Lung (tissue), 12 donors: ENCODE measurements around the gene ASTN2. TPM values are rescaled to one million over a fixed set of nuclear protein-coding genes. Genes with fewer than 3 reads are reported as not detected.

ENCODE experiments used
- ATAC-seq: fragments of 200-7000 bp; cut with Tn5 transposase; one replicate; pipeline ENCODE4 v1.9.1; 2020; ENCODE audit warnings: moderate number of reproducible peaks; ENCODE audit not compliant: insufficient read depth, low FRiP score
- DNase-seq, 3 donors: peaks; one replicate each; pipeline ENCODE4 v3.0.0-alpha.2; 2013 to 2017
- H3K27ac ChIP-seq, 2 donors: one replicate each; pipeline ENCODE4 v1.5.1; 2013; ENCODE audit warnings: mild to moderate bottlenecking in 2 of 2, moderate library complexity in 2 of 2, control low read depth in 1 of 2, inconsistent platforms in 1 of 2, low read depth in 1 of 2, low read length in 1 of 2
- H3K27me3 ChIP-seq, 3 donors: one replicate each; pipeline ENCODE4 v1.5.1; 2013; ENCODE audit warnings: low read length in 2 of 3; ENCODE audit not compliant: control insufficient read depth in 3 of 3, insufficient read depth in 3 of 3
- H3K36me3 ChIP-seq, 4 donors: one replicate each; pipeline ENCODE4 v1.5.1; 2013; ENCODE audit warnings: low read length in 4 of 4, mild to moderate bottlenecking in 1 of 4, moderate library complexity in 1 of 4; ENCODE audit not compliant: control insufficient read depth in 4 of 4, insufficient read depth in 4 of 4
- H3K4me1 ChIP-seq, 5 donors: one replicate each; pipeline ENCODE4 v1.5.1; 2013; ENCODE audit warnings: low read length in 5 of 5, mild to moderate bottlenecking in 2 of 5, moderate library complexity in 1 of 5; ENCODE audit not compliant: control insufficient read depth in 5 of 5, insufficient read depth in 5 of 5
- H3K4me3 ChIP-seq: one replicate; pipeline ENCODE4 v1.5.1; 2013; ENCODE audit warnings: mild to moderate bottlenecking, control low read depth, moderate library complexity
- H3K9ac ChIP-seq, 2 donors: one replicate each; pipeline ENCODE4 v1.5.1; 2013; ENCODE audit warnings: low read length in 2 of 2, control low read depth in 1 of 2; ENCODE audit not compliant: insufficient read depth in 1 of 2
- H3K9me3 ChIP-seq, 4 donors: one replicate each; pipeline ENCODE4 v1.5.1; 2013; ENCODE audit warnings: low read length in 3 of 4, mild to moderate bottlenecking in 1 of 4, moderate library complexity in 1 of 4; ENCODE audit not compliant: control insufficient read depth in 4 of 4, insufficient read depth in 3 of 4
- CTCF ChIP-seq: IDR thresholded peaks from 2 replicates; pipeline ENCODE4 v1.5.1; 2012; ENCODE audit warnings: mild to moderate bottlenecking; ENCODE audit errors: control extremely low read depth, extremely low read depth
- WGBS, 2 donors: extraction: QIAGEN DNeasy Blood & Tissue Kit; methylation state at CpG; one replicate each; pipeline ENCODE4 v1.1.7; 2013; 5-methylcytosine and 5-hydroxymethylcytosine counted together
- polyA plus RNA-seq, 2 donors: library from polyadenylated mRNA; stranded (reverse); fragments of 200-250 nt; gene quantifications; one replicate each; pipeline ENCODE4 v1.2.1, GENCODE V29; 2013
- total RNA-seq, 2 donors: library from RNA; depleted of rRNA in 1 of 2; stranded (reverse); fragments of >200 nt in 1 of 2; gene quantifications; one replicate each; pipeline ENCODE4 v1.2.1, GENCODE V29; 2014 to 2021
- donor health status: control.
- donor health status: control.
- donor health status: Bipolar disorder and iron deficiency.
- donor health status: healthy.
- donor health status: DM: yes; HTN: yes; CAD: no.

ASTN2 gene
- total and polyA plus RNA-seq, 4 donors = 1.4 to 7.0 (median 3.3) TPM

DNA sequence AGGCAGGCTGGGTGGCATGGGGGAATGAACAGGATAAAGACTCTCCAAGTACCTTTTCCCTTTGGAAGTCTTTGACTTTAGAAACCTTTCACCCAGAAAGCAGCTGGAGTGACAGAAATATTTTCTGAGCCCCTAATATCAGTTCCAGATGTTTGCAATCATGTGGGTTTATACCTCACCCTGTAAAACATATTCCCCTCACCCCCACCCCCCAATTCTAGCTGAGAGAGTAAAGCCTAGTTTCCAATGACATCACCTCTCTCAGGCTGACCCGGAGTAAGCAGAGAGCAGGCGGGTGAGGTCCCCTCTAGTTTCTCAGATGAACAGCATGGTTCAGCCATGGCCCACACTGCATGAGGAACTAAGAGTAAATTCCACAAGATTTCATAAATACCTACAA is 810.6 kb downstream of the ASTN2 start:
- DNase-seq = no peak
- no peak for ATAC-seq

DNA sequence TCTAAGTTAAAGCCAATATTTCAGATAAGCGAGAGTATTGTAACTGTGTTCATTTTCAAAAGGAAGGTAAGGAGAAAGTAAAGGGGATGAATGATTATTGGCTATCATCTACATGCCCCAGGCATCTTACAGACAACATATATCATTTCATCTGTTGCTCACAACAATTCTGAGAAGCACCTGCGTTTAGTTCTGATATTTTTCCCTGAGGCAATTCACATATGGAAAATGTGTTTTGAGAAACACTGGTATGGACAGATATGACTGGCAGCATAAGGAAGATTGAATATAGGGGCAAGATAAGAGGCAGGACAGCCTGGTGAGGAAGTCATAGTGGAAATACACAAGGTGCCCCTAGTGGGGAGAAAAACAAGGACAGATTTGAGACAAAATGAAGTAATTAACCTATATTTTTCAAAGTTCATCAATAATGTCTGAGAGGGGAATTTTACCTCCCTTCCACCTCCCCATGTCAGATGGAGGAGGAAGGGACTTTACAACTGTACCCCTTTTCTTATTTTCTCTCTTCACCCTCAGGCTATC is 815.4 kb downstream of the ASTN2 start:
- no peak for TF ChIP-seq CTCF
- H3K4me1 ChIP-seq = no peaks in the 10 kb centered on the region
- WGBS, 2 donors = 82 to 92% methylated on average over 2 of the region's 2 CpGs
- no peak for DNase-seq
- no peaks in the 10 kb centered on the region for H3K9me3 ChIP-seq
- no peak for ATAC-seq
- H3K27me3 ChIP-seq = no peaks in the 10 kb centered on the region
- no peak overlapping the region for H3K9ac ChIP-seq
- no peak overlapping the region for H3K27ac ChIP-seq
- no peak overlapping the region for H3K4me3 ChIP-seq
- H3K36me3 ChIP-seq = no peaks in the 10 kb centered on the region

More for the DNA sequence above, 810.6 kb downstream of the ASTN2 start:
- H3K4me1 ChIP-seq = no peaks in the 10 kb centered on the region
- no peak overlapping the region for H3K27ac ChIP-seq
- no peak overlapping the region for H3K4me3 ChIP-seq
- H3K36me3 ChIP-seq = no peaks in the 10 kb centered on the region
- WGBS, 2 donors = 89 to 95% methylated on average over 2 of the region's 2 CpGs
- TF ChIP-seq CTCF = no peak
- H3K9me3 ChIP-seq = no peaks in the 10 kb centered on the region
- no peaks in the 10 kb centered on the region for H3K27me3 ChIP-seq
- H3K9ac ChIP-seq = no peak overlapping the region

- Histone ChIP-seq H3K27ac (no peak overlapping the region), H3K4me1 (no peaks in the 10 kb centered on the region), H3K9me3 (no peaks in the 10 kb centered on the region), H3K36me3 (no peaks in the 10 kb centered on the region), H3K9ac (no peak overlapping the region), H3K27me3 (no peaks in the 10 kb centered on the region), H3K4me3 (no peak overlapping the region)
- 81 to 86% methylated on average over 2 of the region's 2 CpGs for WGBS, 2 donors
- ATAC-seq (no peak), DNase-seq (no peak)
- TF ChIP-seq CTCF = no peak
Measured at GRCh38 chr9:116596646-116597045, 818.2 kb downstream of the ASTN2 start.

- Histone ChIP-seq H3K9me3 (peaks cover 0 to 2% (median under 1%) of the 10 kb centered on the region in 4 donors), H3K27me3 (no peaks in the 10 kb centered on the region), H3K9ac (no peak overlapping the region), H3K27ac (no peak overlapping the region), H3K4me1 (no peaks in the 10 kb centered on the region), H3K4me3 (no peak overlapping the region), H3K36me3 (no peaks in the 10 kb centered on the region)
- DNase-seq (no peak), ATAC-seq (no peak)
- TF ChIP-seq CTCF = no peak
- WGBS, 2 donors = 83 to 88% methylated on average over 2 of the region's 2 CpGs
Measured at GRCh38 chr9:116594547-116594946, 820.3 kb downstream of the ASTN2 start.
